RWPE1 (cell line): ENCODE data around the gene AKAP13.

Source experiments
- CTCF ChIA-PET: fragments of 350-600 bp; sonication (Branson Sonifier 250); formaldehyde crosslinking; extraction: SDS; loops from one replicate; lab custom pipeline; 2021; lab: Yijun Ruan, JAX
- POLR2A ChIA-PET: fragments of 400-600 bp; formaldehyde crosslinking; extraction: SDS; loops from one replicate; lab custom pipeline; 2020; ENCODE audit warnings: antibody characterized with exemption; ENCODE audit not compliant: low non-redundant PET; lab: Yijun Ruan, JAX
- DNase-seq: peaks from one replicate; pipeline ENCODE4 v3.0.0; 2012; ENCODE audit warnings: low spot score
- H3K27ac ChIP-seq: fragments of 450-650 bp; 2 replicates; pipeline ENCODE4 v1.5.1; 2017
- TF ChIP-seq, protein P1 (sequence below): fragments of 450-650 bp; conservative IDR thresholded peaks from 2 replicates; pipeline ENCODE4 v1.5.1; 2017; ENCODE audit warnings: low read depth, mild to moderate bottlenecking

Gene AKAP13

DNA sequence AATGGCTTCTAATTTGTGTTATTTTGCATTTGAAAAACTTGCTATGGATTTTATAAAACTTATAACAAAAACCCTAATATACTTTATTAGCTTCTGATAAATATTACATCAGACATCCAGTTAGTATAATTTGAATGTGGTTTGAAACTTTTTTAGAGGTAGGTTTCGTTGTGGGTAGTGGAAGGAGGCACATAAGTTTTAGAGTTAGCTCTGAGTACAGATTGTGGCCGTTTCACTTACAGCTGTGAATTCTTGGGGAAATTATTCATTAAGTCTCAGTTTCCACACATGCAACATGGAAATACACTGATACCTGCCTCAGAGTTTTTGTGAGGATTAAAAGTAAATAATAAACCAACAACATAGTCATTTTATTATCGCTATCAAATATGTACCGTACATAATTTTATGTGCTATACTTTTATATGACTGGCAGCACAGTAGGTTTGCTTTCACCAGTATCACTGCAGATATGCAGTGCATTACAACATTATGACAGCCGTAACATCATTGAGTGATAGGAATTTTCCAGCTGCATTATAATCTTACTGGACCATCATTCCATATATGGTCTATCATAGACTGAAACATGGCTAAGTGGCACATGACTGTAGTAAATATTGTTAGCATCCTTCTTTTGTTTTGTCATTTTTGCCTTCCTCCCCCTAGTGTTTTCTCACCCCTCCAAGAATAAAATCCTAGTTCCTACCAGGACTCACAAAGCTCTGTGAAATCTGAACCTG, 175.6 kb downstream of the AKAP13 start:
- TF ChIP-seq, protein P1, sequence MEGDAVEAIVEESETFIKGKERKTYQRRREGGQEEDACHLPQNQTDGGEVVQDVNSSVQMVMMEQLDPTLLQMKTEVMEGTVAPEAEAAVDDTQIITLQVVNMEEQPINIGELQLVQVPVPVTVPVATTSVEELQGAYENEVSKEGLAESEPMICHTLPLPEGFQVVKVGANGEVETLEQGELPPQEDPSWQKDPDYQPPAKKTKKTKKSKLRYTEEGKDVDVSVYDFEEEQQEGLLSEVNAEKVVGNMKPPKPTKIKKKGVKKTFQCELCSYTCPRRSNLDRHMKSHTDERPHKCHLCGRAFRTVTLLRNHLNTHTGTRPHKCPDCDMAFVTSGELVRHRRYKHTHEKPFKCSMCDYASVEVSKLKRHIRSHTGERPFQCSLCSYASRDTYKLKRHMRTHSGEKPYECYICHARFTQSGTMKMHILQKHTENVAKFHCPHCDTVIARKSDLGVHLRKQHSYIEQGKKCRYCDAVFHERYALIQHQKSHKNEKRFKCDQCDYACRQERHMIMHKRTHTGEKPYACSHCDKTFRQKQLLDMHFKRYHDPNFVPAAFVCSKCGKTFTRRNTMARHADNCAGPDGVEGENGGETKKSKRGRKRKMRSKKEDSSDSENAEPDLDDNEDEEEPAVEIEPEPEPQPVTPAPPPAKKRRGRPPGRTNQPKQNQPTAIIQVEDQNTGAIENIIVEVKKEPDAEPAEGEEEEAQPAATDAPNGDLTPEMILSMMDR: no peak
- H3K27ac ChIP-seq: no peak overlapping the region
- no peak for DNase-seq
- CTCF ChIA-PET: interaction anchor here (0.6 to 0.7 kb wide), 2 partner anchors 12 to 317 kb away, joined by 4 read pairs; no protein-coding TSS in a partner anchor
- POLR2A ChIA-PET: no interaction called here

- H3K27ac ChIP-seq: no peak overlapping the region
- ChIA-PET CTCF (no interaction called here), POLR2A (no interaction called here)
- DNase-seq: no peak
- TF ChIP-seq, protein P1: no peak
Measured at GRCh38 chr15:85556618-85556895, 176.2 kb downstream of the AKAP13 start.

DNA sequence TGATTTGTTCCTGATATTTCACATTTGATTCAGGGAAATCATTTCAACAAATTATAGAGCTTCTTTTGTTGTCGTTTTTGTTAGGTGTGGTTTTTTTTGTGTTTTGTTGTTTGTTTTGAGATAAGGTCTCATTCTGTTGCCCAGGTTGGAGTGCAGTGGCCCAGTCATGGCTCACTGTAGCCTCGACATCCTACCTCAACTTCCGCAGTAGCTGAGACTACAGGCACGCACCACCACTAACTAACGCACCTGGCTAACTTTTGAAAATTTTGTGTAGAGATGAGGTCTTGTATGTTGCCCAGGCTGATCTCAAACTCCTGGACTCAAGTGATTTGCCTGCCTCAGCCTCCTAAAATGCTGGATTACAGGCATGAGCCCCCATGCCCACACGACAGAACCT, 177.0 kb downstream of the AKAP13 start:
- DNase-seq: no peak
- H3K27ac ChIP-seq: no peak overlapping the region
- TF ChIP-seq, protein P1: no peak
- POLR2A ChIA-PET: no interaction called here
- CTCF ChIA-PET: interaction anchor here (0.6 kb wide), 1 partner anchor 1395 kb away, joined by 3 read pairs; no protein-coding TSS in a partner anchor

DNA sequence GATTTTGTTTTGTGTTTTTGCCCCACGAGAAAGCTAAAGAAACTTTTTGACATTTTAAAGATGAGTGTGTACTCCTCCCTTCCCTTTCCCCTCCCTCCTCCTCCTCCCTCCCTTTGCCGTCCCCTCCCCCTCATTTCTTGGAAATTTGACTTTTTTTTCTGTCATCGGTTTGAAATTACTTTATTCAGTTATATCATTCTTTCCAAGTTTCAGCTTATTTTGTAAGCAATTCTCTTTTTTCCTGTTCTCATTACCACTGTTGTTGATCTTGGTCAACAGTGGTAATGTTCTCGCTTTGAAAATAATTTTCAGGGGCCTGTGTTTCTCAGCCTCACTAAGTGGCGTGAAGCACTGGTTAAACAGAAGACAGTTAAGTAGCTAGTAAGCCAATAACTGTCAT, 178.4 kb downstream of the AKAP13 start:
- DNase-seq: no peak
- ChIA-PET CTCF (no interaction called here), POLR2A (no interaction called here)
- TF ChIP-seq, protein P1: no peak
- no peak overlapping the region for H3K27ac ChIP-seq

GRCh38 chr15:85559530-85559929, 179.1 kb downstream of the AKAP13 start:
- CTCF ChIA-PET: interaction anchor here (1.4 kb wide), 1 partner anchor 228 kb away, joined by 5 read pairs; no protein-coding TSS in a partner anchor

GRCh38 chr15:85562824-85563223, 182.4 kb downstream of the AKAP13 start:
- TF ChIP-seq, protein P1: no peak
- no peak overlapping the region for H3K27ac ChIP-seq
- CTCF ChIA-PET: no interaction called here
- POLR2A ChIA-PET: no interaction called here
- no peak for DNase-seq

More at GRCh38 chr15:85559530-85559929, 179.1 kb downstream of the AKAP13 start:
- H3K27ac ChIP-seq: no peak overlapping the region
- POLR2A ChIA-PET: no interaction called here
- TF ChIP-seq, protein P1: no peak
- no peak for DNase-seq
